GM23338 (cell line): ENCODE results near the gene SFPQ. TPM values are rescaled to one million over a fixed set of nuclear protein-coding genes. Genes with fewer than 3 reads are reported as not detected.

Experiments
- ATAC-seq: fragments of 200-7000 bp; cut with Tn5 transposase; 3 replicates; pipeline ENCODE4 v1.9.1; 2020
- DNase-seq: peaks from one replicate; pipeline ENCODE4 v3.0.0-alpha.2; 2015; ENCODE audit warnings: low spot score
- H2AFZ ChIP-seq: fragments of 200-600 bp; sonication (generic); 2 replicates; pipeline ENCODE4 v1.8.0; 2016; ENCODE audit warnings: antibody characterized with exemption, mild to moderate bottlenecking, moderate library complexity
- H3F3A ChIP-seq: fragments of 200-600 bp; sonication (generic); replicated peaks from 2 replicates; pipeline ENCODE4 v1.8.0; 2017; ENCODE audit warnings: antibody characterized with exemption, mixed run types, low read depth
- H3K27ac ChIP-seq: fragments of 200-600 bp; sonication (generic); 2 replicates; pipeline ENCODE4 v1.6.1; 2016; ENCODE audit warnings: low read depth
- H3K27me3 ChIP-seq: fragments of 200-600 bp; sonication (generic); 2 replicates; pipeline ENCODE4 v1.8.0; 2016; ENCODE audit warnings: mild to moderate bottlenecking, mixed run types, moderate library complexity; ENCODE audit not compliant: insufficient read depth
- H3K36me3 ChIP-seq: fragments of 200-600 bp; sonication (generic); 2 replicates; pipeline ENCODE4 v1.8.0; 2016; ENCODE audit warnings: mild to moderate bottlenecking; ENCODE audit not compliant: insufficient read depth
- H3K4me1 ChIP-seq: fragments of 200-600 bp; sonication (generic); 2 replicates; pipeline ENCODE4 v1.8.0; 2016; ENCODE audit warnings: mild to moderate bottlenecking, moderate library complexity; ENCODE audit not compliant: insufficient read depth
- H3K4me2 ChIP-seq: fragments of 200-600 bp; sonication (generic); 2 replicates; pipeline ENCODE4 v1.7.1; 2017; ENCODE audit warnings: mixed run types
- H3K4me3 ChIP-seq: fragments of 200-600 bp; sonication (generic); 2 replicates; pipeline ENCODE4 v1.6.1; 2016; ENCODE audit warnings: mixed run types
- H3K79me2 ChIP-seq: fragments of 200-600 bp; sonication (generic); replicated peaks from 2 replicates; pipeline ENCODE4 v1.8.0; 2017; ENCODE audit warnings: mild to moderate bottlenecking; ENCODE audit not compliant: insufficient read depth
- H3K9me2 ChIP-seq: fragments of 200-600 bp; sonication (generic); 2 replicates; pipeline ENCODE4 v1.8.0; 2017; ENCODE audit not compliant: insufficient read depth
- H4K20me1 ChIP-seq: fragments of 200-600 bp; sonication (generic); replicated peaks from 2 replicates; pipeline ENCODE4 v1.8.0; 2017; ENCODE audit warnings: mild to moderate bottlenecking; ENCODE audit not compliant: insufficient read depth
- H3K27ac Mint-ChIP-seq: 2 replicates; pipeline ENCODE4 v1.8.0; 2020; ENCODE audit warnings: inconsistent platforms, mild to moderate bottlenecking, moderate library complexity, mixed read lengths
- H3K27me3 Mint-ChIP-seq: 3 replicates; pipeline ENCODE4 v1.8.0; 2022; ENCODE audit warnings: low read depth, mild to moderate bottlenecking, moderate library complexity, mixed read lengths, inconsistent platforms; ENCODE audit not compliant: insufficient read depth, poor library complexity
- H3K36me3 Mint-ChIP-seq: 3 replicates; pipeline ENCODE4 v1.8.0; 2021; ENCODE audit warnings: low read depth, mild to moderate bottlenecking, inconsistent platforms, moderate library complexity, mixed read lengths
- H3K4me1 Mint-ChIP-seq: 3 replicates; pipeline ENCODE4 v1.8.0; 2020; ENCODE audit warnings: mild to moderate bottlenecking, inconsistent platforms, mixed read lengths
- H3K4me3 Mint-ChIP-seq: 3 replicates; pipeline ENCODE4 v1.8.0; 2021; ENCODE audit warnings: moderate library complexity, mild to moderate bottlenecking, inconsistent platforms, mixed read lengths
- H3K9me3 Mint-ChIP-seq: 3 replicates; pipeline ENCODE4 v1.8.0; 2020; ENCODE audit warnings: moderate library complexity, mild to moderate bottlenecking, inconsistent platforms, mixed read lengths
- CREB1 ChIP-seq: fragments of 250-450 bp; sonication (Bioruptor Pico); IDR thresholded peaks from 2 replicates; pipeline ENCODE4 v1.5.0; 2020; ENCODE audit warnings: low read depth, mild to moderate bottlenecking, moderate library complexity
- CTCF ChIP-seq, 2 experiments: fragments of 200-600 bp in 1 of 2; sonication (generic) in 1 of 2; conservative IDR thresholded peaks; 2 replicates each; pipeline versions ENCODE4 v1.5.1 to v1.6.1; 2016 to 2017; ENCODE audit warnings: antibody characterized with exemption in 2 of 2, low read depth in 2 of 2, mild to moderate bottlenecking in 2 of 2, moderate library complexity in 1 of 2
- ETS1 ChIP-seq: IDR thresholded peaks from 2 replicates; pipeline ENCODE4 v1.6.1; 2016; ENCODE audit warnings: antibody characterized with exemption
- EZH2phosphoT487 ChIP-seq: fragments of 200-600 bp; sonication (generic); IDR thresholded peaks from one replicate; pipeline ENCODE4 v1.8.1; 2018; ENCODE audit warnings: antibody characterized with exemption; ENCODE audit not compliant: unreplicated experiment
- JUNB ChIP-seq: IDR thresholded peaks from one replicate; pipeline ENCODE4 v1.6.1; 2016; ENCODE audit warnings: antibody characterized with exemption; ENCODE audit not compliant: unreplicated experiment
- POLR2AphosphoS5 ChIP-seq: IDR thresholded peaks from 2 replicates; pipeline ENCODE4 v1.6.1; 2016; ENCODE audit warnings: antibody characterized with exemption, low read depth
- REST ChIP-seq: IDR thresholded peaks from one replicate; pipeline ENCODE4 v1.6.1; 2018; ENCODE audit warnings: antibody characterized with exemption; ENCODE audit not compliant: unreplicated experiment
- ZNF462 ChIP-seq: fragments of 250-450 bp; sonication (Bioruptor Pico); IDR thresholded peaks from 2 replicates; pipeline ENCODE4 v1.5.0; 2020; ENCODE audit warnings: mild to moderate bottlenecking, moderate library complexity
- polyA plus RNA-seq: library from polyadenylated mRNA; unstranded; fragments of >200 nt; fragmentation: Nextera tagmentation; extraction: Ambion mirVana; gene quantifications from 2 replicates; pipeline ENCODE4 v1.2.1, GENCODE V29; 2016
- total RNA-seq: library from RNA; depleted of rRNA; stranded (reverse); fragments of >200 nt; shearing (Covaris generic); gene quantifications from 2 replicates; pipeline ENCODE4 v1.2.3, GENCODE V29; 2014

SFPQ gene
- total and polyA plus RNA-seq, 2 experiments from 2014 or later: 258 to 352 TPM

- H4K20me1 ChIP-seq: peaks cover 78% of the 10 kb centered on the region
- Mint-ChIP-seq H3K9me3 (no peaks in the 10 kb centered on the region), H3K27me3 (peaks cover 7% of the 10 kb centered on the region), H3K27ac (no peak overlapping the region), H3K4me1 (peaks cover 26% of the 10 kb centered on the region), H3K36me3 (peaks cover 100% of the 10 kb centered on the region), H3K4me3 (no peak overlapping the region)
- H3K4me1 ChIP-seq: no peaks in the 10 kb centered on the region
- no peak overlapping the region for H3K27ac ChIP-seq
- no peak for TF ChIP-seq REST
- TF ChIP-seq CTCF (conservative IDR thresholded peaks at IDR 0.05; ENCODE audit: low read depth in 2 of 2): no peak
- TF ChIP-seq POLR2AphosphoS5: 0 out of 2 replicates have a peak, but pooled peaks have one; percentile 9
- H3K9me2 ChIP-seq: no peaks in the 10 kb centered on the region
- ATAC-seq (no peak; the same call in 2 of the 3 replicates), DNase-seq (no peak)
- H3K4me3 ChIP-seq: no peak overlapping the region
- no peak overlapping the region for H3K4me2 ChIP-seq
- peaks cover 66% of the 10 kb centered on the region for H3F3A ChIP-seq
- H3K79me2 ChIP-seq: peaks cover 75% of the 10 kb centered on the region
- H2AFZ ChIP-seq: no peak overlapping the region
- H3K27me3 ChIP-seq: no peaks in the 10 kb centered on the region
- peaks cover 97% of the 10 kb centered on the region for H3K36me3 ChIP-seq
Measured at GRCh38 chr1:35180776-35181374, 12.1 kb downstream of the SFPQ start.

- H3K36me3 ChIP-seq: peaks cover 93% of the 10 kb centered on the region
- DNase-seq (no peak), ATAC-seq (no peak)
- peaks cover 75% of the 10 kb centered on the region for H4K20me1 ChIP-seq
- no peak overlapping the region for H2AFZ ChIP-seq
- H3K4me1 ChIP-seq: no peaks in the 10 kb centered on the region
- H3K4me1 Mint-ChIP-seq: peaks cover 21% of the 10 kb centered on the region
- H3K27me3 Mint-ChIP-seq: peaks cover 11% of the 10 kb centered on the region
- H3F3A ChIP-seq: peaks cover 71% of the 10 kb centered on the region
- no peaks in the 10 kb centered on the region for H3K27me3 ChIP-seq
- no peak overlapping the region for H3K27ac Mint-ChIP-seq
- H3K9me2 ChIP-seq: no peaks in the 10 kb centered on the region
- H3K27ac ChIP-seq: no peak overlapping the region; the same call in 1 of the 2 replicates
- H3K36me3 Mint-ChIP-seq: peaks cover 100% of the 10 kb centered on the region
- TF ChIP-seq ZNF462 (no peak), EZH2phosphoT487 (no peak), CREB1 (no peak), JUNB (no peak), ETS1 (no peak)
- no peak overlapping the region for H3K4me2 ChIP-seq
- no peak overlapping the region for H3K4me3 Mint-ChIP-seq
- H3K4me3 ChIP-seq: no peak overlapping the region
- peaks cover 65% of the 10 kb centered on the region for H3K79me2 ChIP-seq
- no peaks in the 10 kb centered on the region for H3K9me3 Mint-ChIP-seq
Measured at GRCh38 chr1:35179908-35180307, 13.0 kb downstream of the SFPQ start.
